Activated CD4-positive, alpha-beta T cell treated with anti-CD3 and anti-CD28 coated beads, Interleukin-2, Interleukin-6, amounts not matched to agents 100 ng/mL and 50 ng/mL, durations not matched to agents 16 hours and 8 hours (primary cell): Measurements from ENCODE around the gene GPER1.
"Not testable (repeated sequence)": the region's sequence is repeated elsewhere in the genome, so short reads cannot be mapped to it uniquely, and the experiment has no call there.

Source experiments
- DNase-seq: peaks from one replicate; pipeline ENCODE4 v3.0.0-alpha.2; 2020

Gene GPER1

DNA sequence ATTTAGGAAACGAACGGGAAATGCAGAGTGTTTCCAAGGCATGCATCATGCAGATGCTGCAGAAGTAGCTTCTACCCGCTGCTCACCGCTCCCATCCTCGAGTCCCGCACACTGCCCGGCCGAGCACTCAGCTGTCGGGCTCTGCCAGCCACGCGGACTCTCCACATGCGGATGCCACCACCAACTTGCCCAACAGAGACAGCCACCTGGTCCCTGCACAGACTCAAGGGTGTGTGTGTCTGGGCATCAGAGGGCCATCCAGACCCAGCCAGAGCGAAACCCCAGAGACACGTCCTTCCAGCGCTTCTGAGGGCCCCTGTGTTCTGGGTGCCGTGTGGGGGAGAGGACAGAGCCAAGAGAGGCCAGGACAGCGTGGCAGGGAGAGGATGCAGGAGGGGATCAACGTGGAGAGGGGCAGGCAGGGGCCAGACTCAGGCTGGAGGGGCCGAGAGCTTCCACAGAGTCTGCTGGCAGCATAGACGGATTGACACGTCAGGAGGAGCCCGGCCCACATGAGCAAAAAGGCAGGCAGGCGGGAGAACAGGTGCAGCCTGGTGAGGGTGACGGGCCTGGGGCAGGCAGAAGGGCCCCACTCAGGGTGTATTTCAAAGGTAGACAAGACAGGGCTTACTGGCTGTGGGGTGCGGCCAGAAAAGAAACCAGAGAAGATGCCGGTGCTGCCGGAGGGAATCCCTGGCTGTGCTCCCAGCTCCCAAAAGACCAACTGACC is 18.3 kb downstream of the GPER1 start:
- no peak for DNase-seq

GRCh38 chr7:1106793-1107421 is 19.0 kb downstream of the GPER1 start:
- DNase-seq = no peak

GRCh38 chr7:1108264-1108920 is 20.5 kb downstream of the GPER1 start:
- DNase-seq = no peak

DNA sequence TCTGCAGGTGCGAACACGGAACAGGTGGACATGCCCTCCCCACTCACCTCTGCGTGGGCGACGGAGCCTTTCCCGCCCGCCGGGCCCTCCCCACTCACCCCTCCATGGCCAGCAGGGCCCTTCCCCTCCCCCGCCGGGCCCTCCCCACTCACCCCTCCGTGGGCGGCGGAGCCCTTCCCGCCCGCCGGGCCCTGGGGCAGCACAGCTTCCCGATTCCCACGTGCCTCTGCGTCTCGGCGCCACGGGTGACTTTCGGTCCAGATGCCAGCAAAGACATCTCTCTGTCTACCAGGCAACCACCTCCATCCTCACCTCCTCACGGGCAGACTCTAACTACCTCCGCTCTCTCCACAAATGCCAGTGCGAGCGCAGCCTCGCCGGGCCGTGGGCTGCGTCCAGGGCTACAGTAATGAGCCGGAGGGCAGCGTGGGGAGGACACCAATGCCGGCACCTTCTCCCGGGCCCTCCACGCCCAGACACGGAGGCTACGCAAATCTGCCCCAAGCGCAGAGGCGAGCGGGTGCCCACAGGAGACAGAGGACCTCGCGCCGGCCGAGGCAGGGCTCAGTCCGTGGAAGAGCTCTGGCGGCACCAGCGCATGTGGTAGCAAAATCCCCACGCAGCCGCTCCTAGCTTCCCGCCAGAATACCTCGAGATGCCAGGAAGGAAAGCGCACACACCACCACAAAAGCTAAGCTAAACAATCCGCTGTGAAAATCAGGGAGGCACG is 21.8 kb downstream of the GPER1 start:
- DNase-seq = no peak

GRCh38 chr7:1110358-1110757 is 22.4 kb downstream of the GPER1 start:
- no peak for DNase-seq

DNA sequence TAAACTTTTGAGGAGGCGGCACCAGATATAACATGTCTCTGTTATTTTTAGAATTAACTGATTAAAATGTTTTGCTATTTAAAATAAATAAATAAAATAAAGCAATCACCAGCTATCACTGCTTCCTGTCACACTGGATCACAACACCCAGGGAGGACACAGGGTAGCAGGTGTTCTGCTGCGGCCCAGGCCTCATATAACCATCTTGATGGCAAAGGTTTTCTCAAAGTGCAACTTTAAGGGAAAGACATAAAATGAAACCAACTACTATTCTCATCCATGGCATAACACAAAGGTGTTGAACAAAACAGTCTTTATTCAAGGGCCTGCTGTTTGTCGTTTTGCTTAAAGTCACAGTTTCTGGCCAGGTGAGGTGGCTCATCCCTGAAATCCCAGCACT is 23.2 kb downstream of the GPER1 start:
- DNase-seq = no peak

- no peak for DNase-seq
These were observed 24.2 kb downstream of the GPER1 start for GRCh38 chr7:1112109-1112508.

DNA sequence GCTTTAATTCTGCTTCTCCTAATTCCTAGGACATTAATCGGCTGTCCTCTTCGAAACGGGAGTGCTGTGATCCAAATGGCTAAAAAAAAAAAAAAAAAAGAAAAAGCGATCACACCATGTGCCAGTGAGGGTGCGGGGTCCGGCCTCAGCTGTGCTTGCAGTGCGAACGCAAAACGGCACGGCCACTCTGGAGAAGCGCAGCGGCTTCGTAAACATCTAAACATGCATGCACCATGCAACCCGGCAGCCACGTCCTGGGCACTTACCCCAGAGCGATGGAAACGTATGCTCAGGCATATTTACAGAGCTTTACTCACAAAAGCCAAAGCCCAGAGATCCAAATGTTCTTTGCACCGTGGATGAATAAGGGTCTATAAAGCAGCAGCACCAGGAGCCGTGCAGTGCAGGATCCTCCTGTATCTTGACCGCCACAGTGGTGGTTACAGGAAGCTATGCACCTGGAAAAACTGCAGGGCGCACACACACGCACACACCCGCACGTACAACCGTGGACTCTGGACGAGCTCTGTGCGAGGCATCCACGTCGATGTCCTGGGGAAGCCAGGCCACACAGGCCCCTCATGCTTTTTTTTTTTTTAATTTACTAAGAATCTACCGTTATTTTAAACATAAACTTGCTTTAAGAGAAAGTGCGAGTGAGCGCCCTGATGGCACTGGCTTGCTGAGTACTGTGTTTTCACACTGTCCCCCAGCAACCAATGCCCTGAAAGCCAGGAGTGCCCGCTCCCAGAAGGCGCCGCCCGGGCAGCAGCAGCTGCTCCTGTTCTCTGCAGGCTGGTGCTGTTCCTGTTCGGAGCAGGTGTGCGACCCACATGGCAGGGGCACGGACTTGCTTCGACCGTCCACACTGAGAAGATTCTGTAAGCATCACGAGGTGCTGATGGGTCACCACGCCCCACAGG is 25.0 kb downstream of the GPER1 start:
- no peak for DNase-seq

- DNase-seq = no peak
These were observed 25.6 kb downstream of the GPER1 start for GRCh38 chr7:1113548-1113885.

GRCh38 chr7:1114088-1114487 is 26.2 kb downstream of the GPER1 start:
- no peak for DNase-seq

DNA sequence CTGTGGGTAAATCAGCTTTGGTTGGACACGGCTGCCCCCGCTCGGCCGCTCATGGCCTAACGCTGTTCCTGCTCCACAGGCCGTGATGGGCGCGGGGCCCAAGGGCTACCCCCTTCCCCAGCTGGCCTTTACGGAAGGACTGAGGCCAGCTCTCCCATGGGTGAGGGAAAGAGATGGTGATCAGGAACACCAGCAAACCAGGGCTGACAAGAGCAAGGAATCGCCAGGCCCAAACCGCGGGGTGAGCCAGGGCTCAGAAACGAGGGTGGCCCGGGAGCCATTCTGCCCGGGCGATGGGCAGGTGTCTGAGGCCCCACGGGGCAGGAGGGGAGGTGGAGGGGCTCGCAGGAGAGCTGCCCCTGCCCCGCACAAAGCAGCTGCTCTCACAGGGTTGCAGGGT is 26.6 kb downstream of the GPER1 start:
- no peak for DNase-seq

GRCh38 chr7:1115171-1116045 is 27.5 kb downstream of the GPER1 start:
- DNase-seq = not testable (repeated sequence)

DNA sequence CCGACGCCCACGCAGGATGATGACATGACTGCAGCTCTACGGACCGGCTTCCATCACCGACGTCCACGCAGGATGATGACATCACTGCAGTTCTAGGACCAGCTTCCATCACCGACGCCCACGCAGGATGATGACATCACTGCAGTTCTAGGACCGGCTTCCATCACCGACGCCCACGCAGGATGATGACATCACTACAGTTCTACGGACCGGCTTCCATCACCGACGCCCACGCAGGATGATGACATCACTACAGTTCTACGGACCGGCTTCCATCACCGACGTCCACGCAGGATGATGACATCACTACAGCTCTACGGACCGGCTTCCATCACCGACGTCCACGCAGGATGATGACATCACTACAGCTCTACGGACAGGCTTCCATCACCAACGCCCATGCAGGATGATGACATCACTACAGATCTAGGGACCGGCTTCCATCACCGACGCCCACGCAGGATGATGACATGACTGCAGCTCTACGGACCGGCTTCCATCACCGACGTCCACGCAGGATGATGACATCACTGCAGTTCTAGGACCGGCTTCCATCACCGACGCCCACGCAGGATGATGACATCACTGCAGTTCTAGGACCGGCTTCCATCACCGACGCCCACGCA is 28.6 kb downstream of the GPER1 start:
- DNase-seq = not testable (repeated sequence)

DNA sequence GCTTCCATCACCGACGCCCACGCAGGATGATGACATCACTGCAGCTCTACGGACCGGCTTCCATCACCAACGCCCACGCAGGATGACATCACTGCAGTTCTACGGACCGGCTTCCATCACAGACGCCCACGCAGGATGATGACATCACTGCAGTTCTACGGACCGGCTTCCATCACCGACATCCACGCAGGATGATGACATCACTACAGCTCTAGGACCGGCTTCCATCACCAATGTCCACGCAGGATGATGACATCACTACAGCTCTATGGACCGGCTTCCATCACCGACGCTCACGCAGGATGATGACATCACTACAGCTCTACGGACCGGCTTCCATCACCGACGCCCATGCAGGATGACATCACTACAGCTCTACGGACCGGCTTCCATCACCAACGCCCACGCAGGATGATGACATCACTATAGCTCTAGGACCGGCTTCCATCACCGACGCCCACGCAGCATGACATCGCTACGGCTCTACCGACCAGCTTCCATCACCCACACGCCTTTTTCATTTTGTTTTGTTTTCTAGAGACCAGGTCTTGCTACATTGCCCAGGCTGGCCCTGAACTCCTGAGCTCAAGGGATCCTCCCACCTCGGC is 29.5 kb downstream of the GPER1 start:
- DNase-seq = no peak

DNA sequence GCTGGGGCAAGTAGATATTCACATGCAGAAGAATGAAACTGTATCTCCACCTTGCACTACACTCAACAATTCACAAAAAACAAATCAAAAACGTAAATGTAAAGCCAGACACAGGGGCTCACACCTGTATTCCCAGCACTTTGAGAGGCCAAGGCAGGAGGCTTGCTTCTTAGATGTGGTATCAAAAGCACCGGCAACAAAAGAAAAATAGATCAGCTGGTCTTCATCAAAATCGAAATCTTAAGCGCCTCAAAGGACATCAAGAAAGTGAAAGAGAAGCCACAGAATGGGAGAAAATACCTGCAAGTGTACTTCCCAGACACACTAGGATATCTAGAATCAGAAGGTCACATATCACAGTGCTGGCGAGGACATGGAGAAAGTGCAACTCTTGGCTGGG is 31.3 kb downstream of the GPER1 start:
- no peak for DNase-seq

DNA sequence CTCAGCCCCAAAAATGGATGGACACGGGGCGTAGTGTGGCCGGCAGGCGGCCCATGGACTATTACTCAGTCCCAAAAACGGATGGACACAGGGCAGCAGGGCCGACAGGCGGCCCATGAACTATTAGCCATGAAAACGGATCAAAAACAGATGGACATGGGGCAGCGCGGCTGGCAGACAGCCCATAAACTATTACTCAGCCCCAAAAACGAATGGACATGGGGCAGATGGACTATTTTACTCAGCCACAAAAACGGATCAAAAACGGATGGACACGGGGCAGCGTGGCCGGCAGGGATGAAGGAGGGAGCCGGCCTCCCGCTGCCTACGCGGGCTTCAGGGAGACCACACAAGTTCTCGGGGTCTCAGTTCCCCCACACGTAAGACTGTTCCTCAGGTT is 32.9 kb downstream of the GPER1 start:
- DNase-seq = no peak

DNA sequence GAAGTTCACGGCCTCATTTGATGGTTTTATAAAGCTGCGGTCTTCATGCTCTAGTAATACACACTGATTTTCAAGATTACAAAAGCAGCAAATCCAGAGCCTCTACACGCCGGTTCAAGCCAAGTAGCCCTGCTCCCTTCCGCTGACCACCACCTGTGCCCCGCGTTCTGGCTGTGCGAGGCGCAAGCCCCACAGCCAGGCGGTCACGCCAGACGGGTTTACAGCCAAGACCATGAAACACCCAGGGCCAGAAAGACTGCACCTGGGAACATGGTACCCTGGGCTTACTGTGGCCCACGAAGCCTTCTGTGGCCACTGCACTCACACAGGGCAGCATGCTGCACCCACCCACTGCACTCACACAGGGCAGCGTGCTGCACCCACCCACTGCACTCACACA is 33.6 kb downstream of the GPER1 start:
- DNase-seq = no peak

GRCh38 chr7:1121886-1122831 is 34.2 kb downstream of the GPER1 start:
- no peak for DNase-seq

DNA sequence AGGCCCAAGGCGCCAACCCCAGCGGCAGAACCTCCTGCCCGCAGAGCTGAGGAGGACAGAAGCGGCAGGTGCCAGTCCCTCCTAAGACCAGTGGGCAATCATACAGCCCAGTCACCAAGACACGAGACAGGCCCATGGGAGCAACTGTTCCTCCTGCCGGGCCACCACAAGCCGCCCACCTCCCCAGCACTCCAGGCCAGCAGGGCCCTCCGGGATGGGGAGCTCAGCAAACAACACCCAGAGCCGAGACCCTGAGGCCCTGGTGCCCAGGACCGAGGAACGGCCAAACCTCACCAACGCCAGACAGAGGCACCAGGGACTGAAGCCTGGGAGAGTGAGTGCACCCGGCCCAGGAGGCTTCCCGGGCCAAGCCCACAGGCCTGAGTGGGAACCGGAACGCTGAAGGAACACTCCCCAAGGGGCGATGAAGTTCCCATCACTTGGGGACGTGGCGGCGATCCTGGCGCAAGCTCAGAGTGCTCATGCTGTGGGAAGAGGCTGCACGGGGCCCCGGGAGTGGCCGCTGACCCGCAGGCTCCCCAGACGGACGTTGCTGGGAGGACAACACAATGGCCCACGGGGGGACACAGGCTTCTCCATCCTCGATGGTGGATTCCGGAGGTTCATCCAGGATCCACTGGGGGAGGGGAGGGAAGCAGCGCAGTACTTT is 35.1 kb downstream of the GPER1 start:
- DNase-seq = no peak
